GM12892 (cell line): ENCODE measurements around the gene TLDC2.

Experiments used
- POLR2A ChIP-seq: IDR thresholded peaks from 2 replicates; pipeline ENCODE4 v1.6.1; 2011; ENCODE audit warnings: low read depth, low read length, control low read depth
- POLR2AphosphoS5 ChIP-seq: IDR thresholded peaks from 2 replicates; pipeline ENCODE4 v1.6.1; 2011; ENCODE audit warnings: low read depth, low read length, control low read depth
- TAF1 ChIP-seq: IDR thresholded peaks from 2 replicates; pipeline ENCODE4 v1.6.1; 2011; ENCODE audit warnings: low read depth, mild to moderate bottlenecking, control low read depth, low read length, borderline replicate concordance

GRCh38 chr20:36847009-36847709, 28.8 kb upstream of the TLDC2 start:
- TF ChIP-seq POLR2A (no peak), POLR2AphosphoS5 (no peak), TAF1 (no peak)
